NCI-H69 (cell line): Measurements from ENCODE around the gene FCAMR.

ENCODE experiments used
- DNase-seq: peaks from one replicate; lab custom pipeline; 2025; lab: John Stamatoyannopoulos, UW

FCAMR gene

DNA sequence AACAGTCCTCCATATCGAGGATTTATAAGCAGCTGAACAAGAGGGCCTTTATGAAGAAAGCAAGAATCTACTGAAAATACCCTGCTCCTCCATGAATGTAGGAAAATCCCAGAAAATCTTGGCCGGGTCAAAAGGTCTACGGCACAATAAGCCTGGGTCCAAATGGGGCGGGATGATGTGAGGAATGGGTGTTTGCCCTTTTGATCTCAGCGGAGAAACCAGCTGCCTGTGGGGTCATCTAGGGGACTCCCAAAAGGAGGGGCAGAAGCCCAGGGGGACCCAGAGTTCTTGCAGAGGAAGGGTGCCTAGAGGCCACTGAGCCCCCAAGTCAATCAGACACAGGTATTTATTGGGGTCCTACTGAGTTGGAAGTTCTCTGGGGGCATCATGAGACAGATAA is 12.6 kb downstream of the FCAMR start:
- no peak for DNase-seq

DNA sequence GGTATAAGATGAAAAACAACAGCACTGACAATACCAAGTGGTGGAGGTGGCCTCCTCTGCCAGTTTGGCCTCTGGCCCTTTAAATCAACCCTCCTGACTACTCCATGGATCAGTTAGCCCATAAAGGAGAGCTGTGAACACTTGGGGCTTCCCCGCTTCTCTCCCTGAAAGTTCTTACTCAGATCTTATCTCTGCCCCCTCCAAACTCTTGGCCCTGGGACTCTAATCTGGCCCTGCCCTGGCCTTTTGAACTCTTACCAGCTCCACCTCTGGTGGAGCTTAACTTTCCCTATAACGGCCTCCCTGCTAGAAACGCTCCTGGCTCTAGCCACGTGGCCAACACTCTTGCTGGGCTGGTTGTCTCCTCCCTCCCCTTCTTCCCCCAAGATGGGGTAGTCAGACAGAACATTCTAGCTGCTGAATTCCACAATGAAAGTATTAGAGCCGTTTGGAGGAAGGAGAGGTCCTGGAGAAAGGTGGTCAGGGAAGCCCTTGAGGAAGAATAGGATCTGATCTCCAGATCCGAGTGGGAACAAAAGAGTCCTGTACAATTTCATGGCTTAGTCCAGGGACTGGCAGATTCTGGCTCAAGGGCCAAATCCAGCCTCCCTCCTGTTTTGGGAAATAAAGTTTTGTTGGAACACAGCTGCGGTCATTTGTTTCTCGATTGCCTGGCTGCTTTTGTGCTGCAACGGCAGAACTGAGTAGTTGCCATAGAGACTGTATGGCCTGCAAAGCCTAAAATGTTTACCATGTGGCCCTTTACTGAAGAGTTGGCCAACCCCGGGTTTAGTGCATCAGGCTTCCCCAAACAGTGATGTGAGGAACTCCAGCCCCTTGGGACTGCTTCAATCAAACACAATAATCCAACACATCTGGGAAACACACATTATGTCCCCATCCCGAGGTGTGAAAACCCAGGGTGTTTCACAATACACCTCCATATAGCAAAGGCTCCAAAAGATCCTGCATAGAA is 14.5 kb downstream of the FCAMR start:
- DNase-seq = peak; percentile 28

DNA sequence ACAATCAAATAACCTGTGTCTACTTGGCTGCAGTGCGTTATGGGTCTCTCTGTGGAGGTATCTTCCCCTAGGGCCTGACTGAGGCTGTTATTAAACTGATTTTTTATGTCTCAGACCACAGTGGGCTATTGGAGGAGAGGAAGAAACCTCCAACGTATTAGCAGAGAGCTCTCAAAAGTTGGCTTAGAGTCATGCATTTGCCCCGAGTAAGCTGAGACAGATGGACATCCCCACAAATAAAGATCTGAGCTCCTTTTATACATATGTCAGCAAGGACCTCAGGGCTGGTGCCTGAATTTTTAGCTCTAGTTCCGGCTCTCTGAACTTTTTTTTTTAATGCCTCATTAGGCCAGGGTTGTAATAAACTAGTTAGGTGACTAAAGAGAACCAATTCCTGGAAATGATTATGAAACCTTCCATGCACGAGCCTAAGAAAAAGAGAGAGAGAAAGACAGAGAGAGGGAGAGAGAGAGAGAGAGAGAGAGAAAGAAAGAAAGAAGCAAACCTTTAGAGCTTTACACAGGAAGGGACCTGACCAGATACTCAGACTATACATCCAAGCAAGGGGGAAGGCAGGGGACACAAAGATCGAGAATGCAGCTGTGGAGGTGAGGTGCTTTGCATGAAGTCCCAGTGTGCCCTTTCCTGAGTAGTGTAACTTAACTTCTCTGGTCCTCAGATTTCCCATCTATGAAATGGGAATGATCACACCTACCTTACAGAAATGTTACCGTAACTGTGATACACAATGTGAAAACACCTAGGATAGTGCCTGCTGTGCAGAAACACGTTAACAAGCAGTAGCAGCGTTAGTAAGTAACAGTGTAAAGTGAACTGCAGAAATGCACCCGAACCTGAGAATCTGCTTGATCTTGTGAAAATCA is 15.6 kb downstream of the FCAMR start:
- DNase-seq = no peak

DNA sequence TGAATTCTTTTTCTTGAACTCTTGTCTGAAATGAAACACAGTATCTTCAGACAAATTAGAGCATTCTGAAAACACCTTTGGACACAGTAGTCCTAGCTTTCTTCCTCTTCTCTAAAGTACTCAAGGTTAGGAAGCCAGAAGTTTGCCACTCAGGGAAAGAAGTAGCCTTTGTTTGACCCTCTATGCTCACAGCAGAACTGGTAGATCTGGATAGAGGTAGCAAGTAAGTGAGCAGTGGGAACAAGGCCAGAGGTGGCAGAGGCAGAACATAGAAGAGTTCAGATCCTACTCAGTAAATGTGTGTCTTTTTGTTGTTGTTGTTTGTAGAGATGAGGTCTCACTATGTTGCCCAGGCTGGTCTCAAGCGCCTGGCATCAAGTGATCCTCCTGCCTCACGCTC is 16.6 kb downstream of the FCAMR start:
- DNase-seq = no peak

DNA sequence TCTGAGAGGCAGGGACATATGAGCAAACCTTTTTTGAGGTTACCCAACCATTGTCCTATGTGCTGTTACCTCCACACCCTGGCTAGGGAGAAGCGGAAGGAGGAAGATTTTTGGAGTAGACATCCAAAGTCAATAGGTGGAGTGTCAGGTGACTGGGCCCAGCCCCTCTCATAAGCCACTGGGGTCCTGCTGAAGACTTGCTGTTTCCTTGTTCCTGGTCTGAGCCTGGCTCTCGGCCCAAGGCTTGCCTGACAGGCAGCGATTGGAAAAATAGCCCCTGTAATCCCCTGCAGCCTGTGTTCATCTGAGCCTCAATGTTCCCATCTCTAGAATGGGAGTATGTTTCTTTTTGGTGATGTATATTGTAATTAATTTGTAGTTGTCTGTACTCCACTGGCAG is 17.1 kb downstream of the FCAMR start:
- DNase-seq = no peak

DNA sequence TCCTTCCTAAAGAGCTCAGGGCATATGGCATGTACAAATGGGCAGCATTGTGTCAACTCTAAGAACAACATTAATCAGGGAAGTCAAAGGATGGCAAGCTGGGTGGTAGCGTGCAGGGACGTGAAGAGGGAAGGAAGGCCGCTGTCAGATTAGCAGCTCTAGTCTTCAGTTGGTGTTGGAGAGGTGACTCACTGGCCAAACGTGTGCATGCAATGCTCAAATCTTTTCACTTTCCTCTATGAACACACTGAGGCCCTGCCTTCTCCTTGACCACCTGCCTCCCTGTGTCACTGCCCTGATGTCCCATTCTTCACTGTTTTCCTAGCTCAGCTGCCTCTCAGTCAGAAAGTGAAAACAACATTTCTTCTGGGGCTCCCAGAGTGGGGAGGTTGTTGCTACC is 18.1 kb downstream of the FCAMR start:
- no peak for DNase-seq

DNA sequence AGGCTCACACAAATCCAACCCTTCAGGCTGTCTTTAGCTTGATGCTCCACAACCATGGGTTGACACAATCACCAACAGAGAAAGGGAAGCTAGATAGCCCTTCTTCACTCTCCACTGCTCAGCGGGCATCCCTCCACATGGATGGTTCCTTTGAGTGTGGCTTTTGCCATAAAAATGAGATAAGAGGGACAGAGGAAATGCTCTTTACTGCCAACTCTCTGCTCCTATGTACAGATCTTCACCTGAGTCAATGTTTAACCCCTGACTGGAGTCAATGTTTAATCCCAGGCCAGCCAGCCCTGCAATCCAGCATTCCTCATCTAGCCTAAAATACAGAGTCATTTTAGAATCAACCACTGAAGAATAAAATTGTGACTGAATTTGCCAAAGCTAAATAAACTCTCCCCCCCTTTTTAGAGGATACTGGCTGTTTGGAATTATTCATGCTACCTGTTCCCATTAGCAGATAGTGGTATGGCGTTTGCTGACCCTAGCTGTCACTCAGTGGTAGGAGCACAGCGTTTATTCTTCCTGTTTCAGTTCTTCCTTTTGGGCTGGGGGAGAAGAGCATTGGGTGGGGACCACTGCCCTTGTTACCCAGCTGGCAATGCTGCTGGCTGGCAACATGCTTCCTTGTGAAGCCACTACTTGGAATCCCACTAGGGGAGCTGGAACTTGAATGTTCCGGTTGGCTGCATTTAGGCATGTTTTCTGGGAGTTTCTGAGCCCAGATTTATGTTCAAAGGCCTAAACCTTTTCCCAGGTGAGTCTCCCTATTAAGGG is 18.8 kb downstream of the FCAMR start:
- no peak for DNase-seq

DNA sequence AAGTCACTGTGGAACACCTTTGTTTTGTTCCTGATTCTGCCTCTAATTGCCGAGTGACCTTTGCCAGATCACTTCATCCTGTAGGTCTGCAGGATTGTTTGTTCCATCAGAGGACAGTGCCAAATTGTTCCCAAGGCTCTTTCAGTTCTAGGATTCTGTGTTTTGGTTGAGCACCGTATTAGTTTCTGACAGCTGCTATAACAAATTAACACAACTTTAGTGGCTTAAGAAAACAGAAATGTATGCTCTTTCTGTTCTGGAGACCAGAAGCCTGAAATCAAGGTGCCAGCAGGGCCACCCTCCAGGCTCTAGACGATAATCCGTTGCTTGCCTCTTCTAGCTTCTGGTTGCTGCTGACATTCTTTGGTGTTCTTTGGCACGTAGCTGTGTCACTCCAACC is 20.6 kb downstream of the FCAMR start:
- DNase-seq = no peak

DNA sequence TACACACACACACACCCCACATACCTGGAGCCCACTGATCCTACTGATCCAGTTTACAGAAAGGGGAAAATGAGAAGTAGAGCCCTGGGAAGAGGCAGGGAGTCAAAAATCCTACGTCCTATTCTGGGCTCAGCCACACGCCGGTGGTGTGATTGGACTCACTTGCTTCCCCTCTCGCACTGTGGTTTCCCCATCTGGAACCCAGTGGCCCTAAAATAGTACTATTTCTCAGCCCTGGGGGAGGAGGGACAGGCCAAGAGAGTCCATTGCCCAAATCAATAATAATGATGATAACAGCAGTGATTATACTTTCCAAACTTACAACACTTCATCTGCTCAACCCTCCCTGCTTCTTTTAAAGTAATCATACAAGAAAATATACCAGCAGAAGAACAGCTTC is 21.1 kb downstream of the FCAMR start:
- DNase-seq = no peak

DNA sequence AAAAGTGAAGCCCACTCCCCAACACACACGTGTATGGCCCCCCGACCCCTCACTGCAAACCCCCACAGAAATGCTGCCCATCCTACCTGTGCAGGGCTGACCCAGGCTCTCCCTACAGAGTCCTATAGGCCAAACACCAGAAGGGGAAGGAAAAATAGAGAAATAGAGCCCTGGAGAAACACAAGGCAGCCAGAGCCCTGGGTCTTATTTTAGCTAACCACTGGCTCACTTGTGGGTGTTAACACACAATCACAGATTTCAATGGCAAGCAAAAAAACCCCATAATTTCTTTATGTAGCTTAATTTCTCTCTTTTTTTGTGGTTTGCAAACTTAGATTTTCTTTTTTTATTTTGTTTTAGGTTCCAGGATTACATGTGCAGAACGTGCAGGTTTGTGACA is 23.0 kb downstream of the FCAMR start:
- no peak for DNase-seq

DNA sequence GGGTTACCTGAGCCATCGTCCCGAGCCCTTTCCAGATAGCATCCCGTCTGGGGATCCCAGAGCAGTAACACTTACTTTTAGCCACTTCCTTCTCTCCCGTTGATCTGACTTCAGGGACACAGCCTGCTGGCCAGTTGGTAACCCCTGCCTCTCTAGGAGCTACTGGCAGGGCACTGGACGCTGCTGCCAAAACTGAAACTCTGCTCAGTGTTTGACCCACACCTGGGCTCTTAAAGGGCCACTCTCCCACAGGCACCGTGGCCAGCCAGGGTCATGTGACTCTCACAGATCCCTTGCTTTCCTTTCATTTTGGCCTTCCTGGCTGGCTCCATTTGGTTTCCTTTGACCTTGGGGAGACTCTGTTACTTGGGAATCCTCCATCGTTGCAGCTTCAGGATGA is 24.0 kb downstream of the FCAMR start, which contains the start of gene PIGR:
Gene PIGR, minus strand, starts transcription at position 206 of the 400 bp plus-strand sequence. CDS start 5,935 bp downstream, outside the sequence.
- DNase-seq = no peak

DNA sequence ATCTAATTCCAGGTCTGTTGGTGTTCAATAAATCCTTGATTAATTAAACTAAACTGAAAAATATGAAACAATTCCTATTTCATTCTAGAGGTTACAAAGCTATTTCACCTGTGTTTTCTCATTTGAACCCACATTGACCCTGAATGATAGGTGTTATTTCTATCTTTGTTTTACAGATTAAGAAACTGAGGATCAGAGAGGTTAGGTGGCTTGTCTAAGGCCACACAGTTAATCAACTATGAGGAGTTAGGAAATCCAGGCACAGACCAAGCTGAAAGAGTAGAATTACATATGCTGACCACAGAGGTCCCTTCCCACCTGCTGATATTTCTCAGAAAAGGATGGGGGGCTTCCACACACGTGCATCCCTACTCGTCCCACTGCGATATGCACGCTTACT is 24.5 kb downstream of the FCAMR start:
- DNase-seq = no peak

DNA sequence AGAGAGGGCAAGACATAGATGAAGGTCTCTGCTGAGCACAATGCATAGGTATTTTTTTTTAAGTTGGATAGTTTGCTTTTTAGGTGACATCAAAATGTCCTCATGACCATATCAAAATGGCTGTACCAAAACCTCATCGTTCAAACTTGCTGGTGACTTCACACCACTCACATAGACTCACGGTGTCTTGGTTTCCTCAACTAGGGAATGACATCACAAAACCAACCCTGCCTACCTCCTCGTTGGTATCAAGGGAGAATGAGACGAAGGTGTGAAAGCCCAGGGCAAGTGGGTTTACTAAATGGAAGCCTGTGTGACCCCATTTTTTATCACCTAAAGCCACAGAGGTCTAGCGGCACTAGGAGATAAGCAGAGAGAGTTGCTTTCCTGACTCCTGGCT is 25.6 kb downstream of the FCAMR start:
- DNase-seq = no peak

DNA sequence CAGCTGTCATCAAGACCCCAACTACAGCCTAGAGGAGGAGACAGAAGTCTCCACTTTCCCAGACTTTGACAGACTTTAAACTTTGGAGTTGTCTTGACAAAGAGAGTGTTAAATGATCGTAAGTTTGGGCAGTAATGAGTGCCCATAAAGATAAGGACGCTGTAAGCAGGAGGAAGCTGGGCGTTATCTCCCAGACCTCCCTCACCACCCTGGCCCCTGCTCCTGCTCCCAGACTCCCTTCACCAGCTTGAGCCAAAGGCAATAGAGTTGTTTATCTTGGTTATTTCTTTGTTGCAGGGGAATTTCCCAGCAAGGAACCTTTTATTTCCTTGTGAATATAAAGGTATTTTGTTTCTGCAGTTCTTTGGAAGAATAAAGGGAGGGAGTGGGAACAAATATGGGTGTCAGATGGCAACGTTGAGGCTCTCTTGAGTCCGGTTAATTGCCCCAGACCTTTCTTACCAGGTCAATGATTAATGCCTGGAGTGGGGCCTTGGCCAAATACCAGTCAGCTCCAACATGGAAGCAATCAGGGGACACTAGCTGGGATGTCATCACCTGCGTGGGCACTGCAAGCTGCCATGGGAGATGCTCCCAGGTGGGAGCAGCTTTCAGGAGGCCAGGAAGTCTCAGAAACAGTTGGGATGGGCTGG is 28.4 kb downstream of the FCAMR start:
- peak; percentile 50 for DNase-seq

DNA sequence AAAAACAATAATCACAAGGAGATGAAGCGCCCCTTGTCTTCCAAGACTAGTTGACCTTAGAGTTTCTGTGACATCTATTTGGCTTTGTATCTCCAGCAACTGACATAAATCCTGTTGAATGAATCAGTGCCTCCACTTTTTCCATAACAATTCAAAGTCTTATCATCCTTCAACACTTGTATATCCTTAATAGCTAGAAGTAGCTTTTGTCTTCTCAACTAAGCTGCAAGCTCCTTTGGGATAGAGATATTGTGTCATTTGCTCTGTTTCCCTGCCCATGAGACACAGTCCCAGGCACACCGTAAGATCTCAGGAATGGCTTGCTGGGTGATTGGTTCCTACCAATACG is 29.7 kb downstream of the FCAMR start:
- DNase-seq = no peak

DNA sequence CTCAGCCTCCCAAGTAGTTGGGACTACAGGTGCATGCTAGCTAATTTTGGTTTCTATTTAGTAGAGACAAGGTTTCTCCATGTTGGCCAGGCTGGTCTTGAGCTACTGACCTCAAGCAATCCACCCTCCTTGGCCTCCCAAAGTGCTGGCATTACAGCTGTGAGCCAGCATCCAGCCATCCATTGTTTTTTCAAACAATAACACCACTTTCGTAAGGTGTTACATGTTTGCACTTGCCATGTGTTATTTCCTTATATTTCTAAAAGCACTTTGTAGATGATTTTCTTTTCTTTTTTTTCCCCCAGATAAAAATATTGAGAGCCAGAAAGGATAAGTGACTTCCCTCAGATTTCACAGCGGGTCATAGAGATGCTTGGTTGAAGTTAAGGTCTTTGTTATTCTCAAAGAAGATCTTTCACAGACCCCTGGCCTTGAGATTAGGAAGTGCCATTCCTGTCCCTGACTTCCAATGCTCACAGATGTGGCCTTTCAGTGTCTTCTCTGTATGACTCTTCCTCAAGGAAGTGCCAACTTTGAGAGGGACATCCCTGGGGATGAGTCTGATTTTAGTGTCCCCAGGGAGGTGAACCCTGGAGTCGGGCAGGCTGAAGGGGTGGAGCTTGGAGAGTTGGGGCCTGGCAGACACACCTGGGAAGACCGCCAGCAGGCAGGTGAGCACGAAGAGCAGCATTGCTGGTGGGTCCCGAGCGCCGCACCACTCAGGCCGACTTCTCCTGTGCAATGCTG is 30.2 kb downstream of the FCAMR start:
- no peak for DNase-seq

DNA sequence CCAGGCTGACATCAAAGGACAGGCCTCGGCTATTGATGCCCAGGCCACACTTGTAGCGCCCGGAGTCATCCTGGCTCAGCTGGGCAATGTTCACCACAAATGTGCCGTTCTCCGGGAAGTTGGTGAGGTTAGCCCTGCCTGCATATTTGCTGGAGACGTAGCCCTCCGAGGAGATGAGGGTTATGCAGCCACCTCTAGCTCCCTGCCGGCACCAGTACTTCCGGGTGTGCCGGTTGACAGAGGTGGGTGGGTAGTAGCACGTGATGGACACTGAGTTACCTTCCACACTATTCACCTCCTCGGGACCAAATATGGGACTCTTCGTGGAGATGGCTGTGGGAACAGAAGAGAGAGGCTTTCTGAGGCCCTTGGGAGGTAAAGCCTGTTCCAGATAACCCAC is 31.1 kb downstream of the FCAMR start:
- DNase-seq = no peak

DNA sequence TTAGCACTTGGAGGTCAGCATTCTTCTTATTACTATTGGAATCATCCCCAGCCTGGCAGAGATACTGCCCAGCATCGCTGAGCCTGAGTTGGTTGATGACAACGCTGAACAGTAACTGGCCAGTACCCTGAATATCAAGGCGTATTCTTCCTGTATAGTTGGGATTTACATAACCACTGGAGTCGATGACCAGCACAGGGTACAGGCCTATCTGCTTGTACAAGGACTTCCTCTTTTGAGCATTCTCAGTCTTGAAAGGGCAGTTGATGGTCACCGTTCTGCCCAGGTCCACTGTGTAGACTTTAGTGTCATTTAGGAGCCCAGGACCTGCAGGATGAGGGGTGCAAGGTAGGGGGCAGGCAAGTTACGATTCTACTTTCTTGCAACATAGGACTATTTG is 32.8 kb downstream of the FCAMR start:
- no peak for DNase-seq

DNA sequence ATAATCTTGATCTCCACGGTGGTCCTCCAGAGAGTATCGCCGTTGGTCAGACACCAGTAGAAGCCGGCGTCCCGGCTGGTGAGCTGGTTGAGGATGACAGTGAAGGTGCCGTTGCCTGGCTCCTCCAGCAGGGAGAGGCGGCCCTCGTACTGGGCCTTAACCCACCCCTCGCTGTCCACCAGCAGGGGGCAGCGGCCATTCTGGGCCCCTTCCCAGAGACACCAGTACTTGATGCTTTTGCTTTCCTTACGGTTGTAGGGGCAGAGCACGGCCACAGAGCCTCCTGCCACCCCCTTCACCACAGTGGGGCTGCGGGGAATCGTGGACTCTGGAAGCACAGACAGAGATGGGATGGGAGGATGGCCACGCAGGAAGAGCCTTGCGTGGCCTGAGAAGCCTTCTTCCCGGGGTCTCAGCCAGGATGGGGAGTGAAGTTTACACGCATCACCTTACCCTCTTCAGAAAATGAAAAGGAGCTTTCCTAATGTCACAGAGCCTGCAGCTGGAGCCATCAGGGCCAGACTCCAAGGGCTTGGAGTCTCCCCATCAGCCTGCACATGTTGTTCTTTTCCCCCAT is 34.7 kb downstream of the FCAMR start:
- peak; percentile 28 for DNase-seq

DNA sequence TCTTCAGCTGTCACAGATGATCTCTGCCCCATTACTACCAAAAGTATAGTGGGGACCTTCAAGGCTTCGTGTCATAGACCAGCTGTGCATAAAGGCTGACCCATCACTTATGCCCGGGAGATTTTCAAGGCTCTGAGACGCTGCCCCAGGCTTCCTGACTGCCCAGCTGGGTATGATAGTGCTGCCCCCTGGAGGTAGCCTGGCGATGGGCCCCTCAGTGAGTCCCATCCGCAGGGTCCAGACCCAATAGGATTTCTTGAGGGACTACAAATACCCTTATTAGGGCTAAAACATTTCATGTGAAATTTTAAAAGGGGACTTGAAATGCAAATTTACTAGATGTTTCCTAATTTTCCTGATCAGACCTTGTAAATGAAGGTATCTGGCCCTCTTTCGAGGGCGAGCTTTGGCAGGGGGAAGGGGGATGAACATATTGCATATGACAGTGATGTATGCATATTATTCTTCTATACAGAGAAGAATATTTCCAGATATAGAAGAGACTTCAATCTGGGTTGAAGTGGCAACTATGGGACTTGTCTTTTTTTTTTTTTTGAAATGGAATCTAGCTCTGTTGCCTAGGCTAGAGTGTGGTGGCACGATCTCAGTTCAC is 36.8 kb downstream of the FCAMR start:
- DNase-seq = peak; percentile 36
